Smooth muscle cell of the coronary artery (primary cell): ENCODE results near the gene UST. TPM values are rescaled to one million over a fixed set of nuclear protein-coding genes. Genes with fewer than 3 reads are reported as not detected.

Source experiments
- total RNA-seq: library from RNA; depleted of rRNA; stranded (reverse); fragments of >200 nt; gene quantifications from 2 replicates; pipeline ENCODE4 v1.2.3, GENCODE V29; 2014; ENCODE audit warnings: low replicate concordance

The UST gene
- 16.6 and 18.6 TPM in 2 replicates for total RNA-seq

GRCh38 chr6:148746363-148747144 lies at the start of gene UST:
Gene UST (plus strand): TSS chr6:148747030. CDS start chr6:148747431, 401 bp downstream.

